H1 (cell line): ENCODE measurements around the gene ORAI1. TPM values are rescaled to one million over a fixed set of nuclear protein-coding genes. Genes with fewer than 3 reads are reported as not detected.
"Not testable (repeated sequence)": the region's sequence is repeated elsewhere in the genome, so short reads cannot be mapped to it uniquely, and the experiment has no call there.

ENCODE experiments used
- CTCF ChIA-PET: fragments of 300-600 bp; sonication (Branson Sonifier 250); formaldehyde crosslinking; loops from one replicate; lab custom pipeline; 2021; ENCODE audit not compliant: partially characterized antibody; lab: Charles Lee
- POLR2A ChIA-PET: fragments of 300-600 bp; sonication (Branson Sonifier 250); formaldehyde crosslinking; loops from one replicate; lab custom pipeline; 2021; ENCODE audit warnings: inconsistent platforms; ENCODE audit not compliant: partially characterized antibody; lab: Charles Lee
- DNase-seq, 2 experiments: peaks; one replicate each; pipeline versions ENCODE4 v3.0.0 to v3.0.0-alpha.2; 2010 to 2022; ENCODE audit warnings: low spot score in 2 of 2, low read depth in 1 of 2, mixed read lengths in 1 of 2
- FAIRE-seq: peaks from 2 replicates; lab custom pipeline; 2011; peaks lifted over from hg19 to GRCh38; lab: Jason Lieb, UNC
- H2AFZ ChIP-seq: 2 replicates; pipeline ENCODE4 v1.8.1; 2012; ENCODE audit warnings: low read length, inconsistent platforms
- H2AK5ac ChIP-seq: 2 replicates; pipeline ENCODE4 v1.6.1; 2013; ENCODE audit warnings: low read depth, low read length
- H2BK120ac ChIP-seq: replicated peaks from 2 replicates; pipeline ENCODE3; 2013; ENCODE audit warnings: low read depth, low read length, inconsistent platforms
- H2BK12ac ChIP-seq: 2 replicates; pipeline ENCODE4 v1.6.1; 2013; ENCODE audit warnings: low read depth, low read length
- H2BK15ac ChIP-seq: 2 replicates; pipeline ENCODE4 v1.6.1; 2013; ENCODE audit warnings: low read length
- H2BK20ac ChIP-seq: 2 replicates; pipeline ENCODE4 v1.6.1; 2013; ENCODE audit warnings: low read length
- H2BK5ac ChIP-seq: 2 replicates; pipeline ENCODE4 v1.6.1; 2013; ENCODE audit warnings: low read depth, low read length
- H3K14ac ChIP-seq: 2 replicates; pipeline ENCODE4 v1.6.1; 2013; ENCODE audit warnings: inconsistent platforms; ENCODE audit not compliant: insufficient read length
- H3K18ac ChIP-seq: 2 replicates; pipeline ENCODE4 v1.6.1; 2013; ENCODE audit warnings: low read length; ENCODE audit errors: extremely low read depth
- H3K23ac ChIP-seq: 2 replicates; pipeline ENCODE4 v1.6.1; 2013; ENCODE audit warnings: inconsistent platforms; ENCODE audit not compliant: insufficient read length
- H3K23me2 ChIP-seq: 2 replicates; pipeline ENCODE4 v1.6.1; 2013; ENCODE audit warnings: low read depth, low read length
- H3K27ac ChIP-seq: 2 replicates; pipeline ENCODE4 v1.6.1; 2011; ENCODE audit warnings: low read depth, low read length, inconsistent platforms
- H3K27me3 ChIP-seq, 4 experiments: replicated peaks in 1 of 4; 1 replicate in 1 of 4; 2 replicates in 3 of 4; pipeline versions ENCODE4 v1.6.1 to v1.8.1; 2011 to 2013; ENCODE audit warnings: low read length in 3 of 4, mild to moderate bottlenecking in 3 of 4, inconsistent platforms in 2 of 4, mixed read lengths in 2 of 4, moderate library complexity in 1 of 4; ENCODE audit not compliant: control insufficient read depth in 3 of 4, insufficient read depth in 3 of 4; ENCODE audit errors: extremely low read depth in 1 of 4
- H3K36me3 ChIP-seq, 4 experiments: 2 replicates each; pipeline versions ENCODE4 v1.6.1 to v1.8.1; 2011 to 2013; ENCODE audit warnings: mild to moderate bottlenecking in 4 of 4, low read length in 3 of 4, moderate library complexity in 2 of 4, control low read depth in 1 of 4, inconsistent platforms in 1 of 4; ENCODE audit not compliant: insufficient read depth in 4 of 4, control insufficient read depth in 2 of 4
- H3K4ac ChIP-seq: replicated peaks from 2 replicates; pipeline ENCODE3; 2013; ENCODE audit warnings: low read length, low read depth, mixed read lengths, inconsistent platforms; ENCODE audit not compliant: insufficient read length
- H3K4me1 ChIP-seq, 4 experiments: replicated peaks in 1 of 4; 1 replicate in 1 of 4; 2 replicates in 3 of 4; pipeline versions ENCODE4 v1.6.1 to v1.8.1; 2011 to 2013; ENCODE audit warnings: low read length in 3 of 4, inconsistent platforms in 2 of 4, mixed read lengths in 1 of 4; ENCODE audit not compliant: insufficient read depth in 4 of 4, control insufficient read depth in 3 of 4
- H3K4me2 ChIP-seq, 2 experiments: 2 replicates each; pipeline versions ENCODE4 v1.6.1 to v1.8.1; 2011 to 2013; ENCODE audit warnings: low read depth in 2 of 2, low read length in 2 of 2, control low read depth in 1 of 2, inconsistent platforms in 1 of 2, mild to moderate bottlenecking in 1 of 2; ENCODE audit not compliant: insufficient read depth in 1 of 2
- H3K4me3 ChIP-seq, 4 experiments: fragments of 200-600, 300-600 bp in 1 of 4; sonication (generic), shearing (Covaris generic), sonication (Bioruptor Twin) in 1 of 4; 2 replicates each; pipeline versions ENCODE4 v1.5.1 to v1.8.1; 2011 to 2016; ENCODE audit warnings: low read length in 4 of 4, low read depth in 3 of 4, control low read depth in 2 of 4, inconsistent platforms in 2 of 4, mild to moderate bottlenecking in 2 of 4, mixed read lengths in 1 of 4, moderate library complexity in 1 of 4; ENCODE audit not compliant: insufficient read depth in 2 of 4; ENCODE audit errors: extremely low read depth in 1 of 4
- H3K56ac ChIP-seq: replicated peaks from 2 replicates; pipeline ENCODE3; 2013; ENCODE audit warnings: low read depth, mild to moderate bottlenecking, mixed read lengths, low read length, inconsistent platforms; ENCODE audit not compliant: insufficient read length
- H3K79me1 ChIP-seq: 2 replicates; pipeline ENCODE4 v1.6.1; 2013; ENCODE audit warnings: low read depth, low read length, control low read depth
- H3K79me2 ChIP-seq, 2 experiments: 2 replicates each; pipeline versions ENCODE4 v1.6.1 to v1.8.1; 2012 to 2013; ENCODE audit warnings: low read length in 2 of 2, mild to moderate bottlenecking in 2 of 2, inconsistent platforms in 1 of 2; ENCODE audit not compliant: insufficient read depth in 2 of 2, control insufficient read depth in 1 of 2
- H3K9ac ChIP-seq, 4 experiments: replicated peaks in 1 of 4; 1 replicate in 1 of 4; 2 replicates in 3 of 4; pipeline versions ENCODE4 v1.6.1 to v1.8.1; 2011 to 2013; ENCODE audit warnings: low read depth in 3 of 4, low read length in 3 of 4, control low read depth in 2 of 4, mild to moderate bottlenecking in 2 of 4, moderate library complexity in 2 of 4, inconsistent platforms in 1 of 4; ENCODE audit errors: extremely low read depth in 1 of 4
- H3K9me3 ChIP-seq, 2 experiments: 2 replicates each; pipeline versions ENCODE4 v1.6.1 to v1.8.1; 2012 to 2013; ENCODE audit warnings: mild to moderate bottlenecking in 2 of 2, moderate library complexity in 2 of 2, control low read depth in 1 of 2, inconsistent platforms in 1 of 2, low read depth in 1 of 2, low read length in 1 of 2, mixed read lengths in 1 of 2; ENCODE audit not compliant: insufficient read depth in 2 of 2
- H4K20me1 ChIP-seq, 2 experiments: replicated peaks in 1 of 2; 2 replicates each; pipeline versions ENCODE3 to v1.8.1; 2011 to 2013; ENCODE audit warnings: inconsistent platforms in 2 of 2, low read length in 2 of 2, mild to moderate bottlenecking in 1 of 2; ENCODE audit not compliant: insufficient read depth in 2 of 2, control insufficient read depth in 1 of 2
- H4K5ac ChIP-seq: 2 replicates; pipeline ENCODE4 v1.6.1; 2013; ENCODE audit warnings: low read length, low read depth, mixed read lengths, inconsistent platforms; ENCODE audit not compliant: insufficient read length
- H4K8ac ChIP-seq: 2 replicates; pipeline ENCODE4 v1.8.0; 2013; ENCODE audit warnings: mild to moderate bottlenecking, moderate library complexity, low read length, inconsistent platforms; ENCODE audit not compliant: insufficient read depth; ENCODE audit errors: extremely low read depth
- H4K91ac ChIP-seq: replicated peaks from 2 replicates; pipeline ENCODE3; 2013; ENCODE audit warnings: low read length, mixed read lengths, inconsistent platforms; ENCODE audit not compliant: insufficient read length
- WGBS, 2 experiments: shearing (Covaris generic) in 1 of 2; methylation state at CpG; one replicate each; pipeline versions ENCODE4 v1.1.6 to v1.1.7; 2013 to 2015; ENCODE audit warnings: low lambda C conversion rate in 2 of 2, mixed read lengths in 2 of 2, inconsistent platforms in 1 of 2, low coverage in 1 of 2, missing lambda C conversion rate in 1 of 2; ENCODE audit not compliant: insufficient replicate concordance in 2 of 2, insufficient coverage in 1 of 2, insufficient read length in 1 of 2; ENCODE audit errors: extremely low coverage in 1 of 2, missing lambda C conversion rate in 1 of 2; 5-methylcytosine and 5-hydroxymethylcytosine counted together
- polyA plus RNA-seq, 7 experiments: library from polyadenylated mRNA; depleted of rRNA in 3 of 7; stranded (reverse) in 5 of 7; unstranded in 2 of 7; fragments of >200 nt in 5 of 7; fragments of 200-250 nt in 2 of 7; gene quantifications; 1 replicate in 5 of 7; 2 replicates in 1 of 7; 4 replicates in 1 of 7; pipeline versions ENCODE4 v1.2.1 to v1.2.3, GENCODE V29; 2011 to 2013; ENCODE audit warnings: missing spikeins in 2 of 7, mixed read lengths in 2 of 7
- total RNA-seq: library from RNA; stranded (reverse); fragmentation: NEBNext Ultra II Directional; extraction: Animal tissue kit (Norgen Biotek cat#: 25700); gene quantifications from 2 replicates; pipeline ENCODE4 v1.2.1, GENCODE V29; 2021

ORAI1 gene
- total and polyA plus RNA-seq, 2 of the 8 experiments (the other 6 are each of a cell fraction or from before 2014, with no cell fraction given), result 29.9 to 71.5 TPM

DNA sequence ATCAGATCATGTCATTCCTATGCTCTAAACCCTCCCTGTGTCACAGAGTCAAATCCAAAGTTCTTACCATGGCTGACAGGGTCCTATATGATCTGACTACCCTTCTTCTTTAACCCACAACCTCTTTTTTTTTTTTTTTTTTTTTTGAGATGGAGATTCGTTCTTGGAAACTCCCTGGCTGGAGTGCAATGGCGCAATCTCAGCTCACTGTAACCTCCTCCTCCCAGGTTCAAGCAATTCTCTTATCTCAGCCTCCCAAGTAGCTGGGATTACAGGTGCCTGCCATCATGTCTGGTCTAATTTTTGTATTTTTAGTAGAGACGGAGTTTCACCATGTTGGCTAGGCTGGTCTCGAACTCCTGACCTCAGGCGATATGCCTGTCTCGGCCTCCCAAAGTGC is 40.5 kb downstream of the ORAI1 start:
- not testable (repeated sequence) for H3K9me3 ChIP-seq, H4K8ac ChIP-seq, H2AK5ac ChIP-seq, H3K4me1 ChIP-seq, H3K14ac ChIP-seq, H3K23ac ChIP-seq, H3K79me2 ChIP-seq, H3K27me3 ChIP-seq, H4K91ac ChIP-seq, H3K56ac ChIP-seq, H4K20me1 ChIP-seq, H3K4ac ChIP-seq, H3K36me3 ChIP-seq, H2BK5ac ChIP-seq, H2BK12ac ChIP-seq, H2BK120ac ChIP-seq, H2AFZ ChIP-seq, DNase-seq, H3K23me2 ChIP-seq, H3K9ac ChIP-seq, H3K79me1 ChIP-seq, H2BK20ac ChIP-seq, H3K4me2 ChIP-seq, H3K27ac ChIP-seq, H4K5ac ChIP-seq, H3K18ac ChIP-seq, H3K4me3 ChIP-seq, FAIRE-seq, H2BK15ac ChIP-seq
- ChIA-PET POLR2A (interaction anchor here (0.8 to 6.1 kb wide), 2 partner anchors 18 to 40 kb away, joined by 4 to 29 read pairs; partner anchors contain the start of gene ORAI1), CTCF (interaction anchor here (0.7 to 7.9 kb wide), 8 partner anchors 9 to 109 kb away, joined by 3 to 48 read pairs (median 10); partner anchors contain the start of gene ORAI1)
- WGBS, 2 experiments, result 86% methylated on average over 5 of the region's 6 CpGs; no CpG with 5 or more reads in 1 of the 2 experiments
